Activated T-cell treated with anti-CD3 and anti-CD28 coated beads, Interleukin-2, amount 50 U/mL, for 48 hours (primary cell): Measurements from ENCODE around the gene CELF6.

Source experiments
- DNase-seq, 2 experiments: peaks; one replicate each; pipeline ENCODE4 v3.0.0-alpha.2; 2020

Gene CELF6

GRCh38 chr15:72319985-72320671 is at the start of gene CELF6:
CELF6 (minus strand) TSS chr15:72320157; CDS start chr15:72319874, 283 bp downstream.
- DNase-seq: peak; percentile 75 to 78

DNA sequence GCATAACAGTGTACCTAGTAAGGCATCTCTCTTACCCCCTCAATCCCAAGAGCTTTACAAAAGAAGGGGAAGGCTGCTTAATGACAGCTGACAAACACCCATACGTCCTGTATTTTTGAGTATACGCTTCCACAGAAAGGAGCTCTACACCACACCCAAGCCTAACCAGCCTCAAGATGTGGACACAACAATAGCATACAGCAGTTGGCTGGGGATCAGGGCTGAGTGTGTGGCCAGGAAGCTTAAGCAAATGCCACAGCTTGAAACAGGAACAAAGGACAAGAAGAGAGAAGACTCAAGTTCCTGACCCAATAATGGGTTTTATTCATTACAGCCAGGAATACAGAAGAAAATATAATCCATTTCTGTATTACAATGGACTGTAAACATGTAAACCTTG is 48.9 kb upstream of the CELF6 start:
- DNase-seq: no peak

GRCh38 chr15:72368325-72368724 is 48.4 kb upstream of the CELF6 start:
- DNase-seq: no peak

GRCh38 chr15:72365844-72366243 is 45.9 kb upstream of the CELF6 start:
- peak in 1 of 2 experiments; percentile 27 for DNase-seq

DNA sequence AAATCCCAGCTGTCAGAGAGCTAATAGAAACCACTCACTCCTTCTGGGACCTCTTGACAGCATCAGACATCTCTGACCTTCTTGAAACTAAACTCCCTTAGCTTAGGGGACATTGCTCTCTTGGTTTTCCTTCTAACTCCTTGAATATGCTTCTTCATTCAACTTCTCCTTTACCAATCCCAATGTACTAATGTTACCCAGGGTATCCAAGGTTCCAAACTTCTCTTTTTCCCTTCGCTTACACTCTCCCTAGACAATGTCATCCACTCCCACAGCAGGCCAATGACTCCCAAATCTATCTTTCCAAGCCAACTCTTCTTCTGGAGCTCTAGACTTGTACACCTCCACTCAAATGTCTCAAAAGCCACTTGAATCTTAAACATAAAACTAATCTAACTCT is 41.2 kb upstream of the CELF6 start:
- no peak for DNase-seq

GRCh38 chr15:72358650-72359171 is 38.8 kb upstream of the CELF6 start:
- no peak for DNase-seq

DNA sequence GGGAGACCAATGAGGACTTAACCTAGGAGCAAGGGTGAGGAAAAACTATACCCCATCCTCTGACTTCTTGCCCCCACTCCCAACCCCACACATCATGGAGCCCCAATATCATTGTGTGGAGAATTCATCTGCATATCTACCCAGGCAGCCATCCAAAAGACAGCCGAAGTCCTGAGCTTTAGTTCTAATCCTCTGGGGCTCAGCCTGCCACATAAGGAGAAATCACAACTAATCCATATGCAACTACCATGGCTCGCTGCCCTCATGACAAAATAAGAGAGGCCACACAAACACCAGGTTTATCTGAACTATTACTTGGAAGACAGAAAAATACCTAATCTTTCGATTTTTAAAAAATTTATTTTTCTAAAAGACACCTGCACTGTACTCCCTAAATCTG is 38.2 kb upstream of the CELF6 start:
- DNase-seq: no peak

- DNase-seq: no peak
Observed at GRCh38 chr15:72354496-72354895, 34.5 kb upstream of the CELF6 start.

DNA sequence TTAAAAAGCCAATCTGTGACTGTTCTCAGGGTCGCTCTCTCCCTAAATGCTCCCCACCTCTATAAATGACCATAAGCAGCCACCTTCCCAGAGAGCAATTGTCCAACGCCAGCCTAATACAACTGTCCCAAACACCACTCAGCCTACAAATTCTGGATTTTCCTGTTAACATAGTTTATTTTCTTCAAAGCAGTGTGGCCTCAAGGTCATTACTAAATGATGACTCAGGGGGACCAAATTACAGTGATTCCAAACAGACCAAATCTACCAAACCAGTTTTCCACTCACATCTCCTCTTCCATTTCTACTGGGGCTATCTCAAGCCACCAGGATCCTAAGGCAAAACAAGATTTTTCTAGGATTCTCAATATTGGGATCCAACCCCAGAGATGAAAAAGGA is 33.3 kb upstream of the CELF6 start:
- no peak for DNase-seq

DNA sequence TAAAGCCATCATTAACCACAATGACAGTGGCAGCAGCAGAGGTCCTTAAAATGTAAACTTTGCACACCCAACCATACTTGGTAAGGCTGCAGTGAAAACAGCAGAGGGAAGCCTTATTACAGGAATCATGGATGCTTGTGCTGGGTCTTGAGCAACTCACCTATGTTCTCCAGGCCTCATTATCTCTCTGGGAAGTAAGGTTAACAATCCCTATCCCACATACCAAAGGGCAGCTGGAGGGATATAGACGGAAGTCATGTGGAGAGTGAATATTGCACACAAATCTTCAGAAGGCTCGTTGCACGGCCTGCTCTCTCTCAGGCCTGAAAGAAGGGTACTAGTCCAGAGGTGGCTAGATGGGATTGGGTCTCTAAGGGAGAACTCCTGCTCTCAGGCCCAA is 25.8 kb upstream of the CELF6 start:
- no peak for DNase-seq

GRCh38 chr15:72345280-72345679 is 25.3 kb upstream of the CELF6 start:
- no peak for DNase-seq

DNA sequence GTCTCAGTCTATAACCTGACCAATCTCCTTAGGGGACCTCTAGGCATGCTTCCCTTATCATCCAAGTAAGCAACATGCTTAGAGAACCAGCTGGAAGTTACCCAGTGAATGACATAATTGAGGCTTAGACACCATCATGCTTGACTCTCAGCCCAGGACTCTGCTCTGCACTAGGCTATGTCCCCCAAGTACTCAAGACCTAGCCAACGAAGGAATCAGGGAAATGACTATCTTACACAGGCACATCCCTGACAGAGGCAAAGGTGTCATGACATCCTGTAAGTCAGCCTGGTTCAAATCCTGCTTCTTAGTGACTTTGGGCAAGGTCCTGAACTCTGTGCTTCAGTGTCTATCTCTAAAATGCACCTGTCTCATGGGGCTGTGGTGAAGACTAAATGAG is 24.6 kb upstream of the CELF6 start:
- no peak for DNase-seq

GRCh38 chr15:72342385-72342784 is 22.4 kb upstream of the CELF6 start:
- peak; percentile 42 to 44 for DNase-seq

- DNase-seq: no peak
Observed at GRCh38 chr15:72341361-72341760, 21.4 kb upstream of the CELF6 start.

- DNase-seq: no peak
Observed at GRCh38 chr15:72340366-72340765, 20.4 kb upstream of the CELF6 start.

GRCh38 chr15:72339777-72340177 is 19.8 kb upstream of the CELF6 start:
- DNase-seq: no peak

DNA sequence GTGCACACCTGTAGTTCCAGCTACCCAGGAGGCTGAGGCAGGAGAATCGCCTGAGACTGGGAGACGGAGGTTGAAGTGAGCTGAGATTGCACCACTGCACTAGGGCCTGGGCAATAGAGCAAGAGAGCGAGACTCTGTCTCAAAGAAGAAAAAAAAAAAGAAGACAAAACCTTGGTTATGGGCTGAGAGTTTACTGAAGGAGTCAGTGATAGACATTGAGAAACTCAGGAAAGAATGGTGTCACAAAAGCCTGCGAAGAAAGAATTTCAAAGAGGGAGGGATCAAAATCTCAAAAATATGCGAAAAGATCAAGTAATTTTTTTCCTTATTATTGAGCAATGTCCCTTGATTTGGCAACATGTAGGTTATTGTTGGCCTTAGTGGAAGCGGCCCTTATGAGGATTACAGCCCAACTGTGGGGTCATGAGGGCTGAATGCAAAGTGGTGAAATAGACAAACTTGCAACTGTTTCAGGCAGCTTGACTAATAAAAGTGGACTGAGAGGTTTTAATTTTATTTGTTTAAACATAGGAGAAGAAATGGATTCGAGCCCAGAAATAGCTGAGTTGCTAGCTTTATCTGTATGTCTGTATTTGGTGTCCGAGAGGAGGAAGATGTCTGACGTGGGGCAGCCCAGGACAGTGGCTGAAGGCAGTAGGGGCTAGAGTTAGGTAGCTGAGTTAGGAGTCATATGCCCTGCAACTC is 18.8 kb upstream of the CELF6 start:
- DNase-seq: no peak

- DNase-seq: no peak
Observed at GRCh38 chr15:72338148-72338547, 18.2 kb upstream of the CELF6 start.

- no peak for DNase-seq
Observed at GRCh38 chr15:72334842-72335241, 14.9 kb upstream of the CELF6 start.

DNA sequence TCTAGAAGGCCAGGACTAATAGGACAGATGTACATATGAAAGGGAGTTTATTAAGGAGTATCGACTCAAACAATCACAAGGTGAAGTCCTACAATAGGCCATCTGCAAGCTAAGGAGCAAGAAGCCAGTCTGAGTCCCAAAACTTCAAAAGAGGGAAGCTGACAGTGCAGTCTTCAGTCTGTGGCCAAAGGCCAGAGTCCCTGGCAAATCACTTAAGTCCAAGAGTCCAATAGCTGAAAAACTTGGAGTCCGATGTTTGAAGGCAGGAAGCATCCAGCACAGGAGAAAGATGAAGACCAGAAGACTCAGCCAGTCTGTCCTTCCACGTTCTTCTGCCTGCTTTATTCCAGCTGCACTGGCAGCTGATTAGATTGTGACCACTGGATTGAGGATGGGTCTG is 11.1 kb upstream of the CELF6 start:
- DNase-seq: no peak

GRCh38 chr15:72323752-72324151 is 3.8 kb upstream of the CELF6 start:
- no peak for DNase-seq

- peak; percentile 51 to 62 for DNase-seq
Observed at GRCh38 chr15:72319360-72319984, 485 bp downstream of the CELF6 start.

DNA sequence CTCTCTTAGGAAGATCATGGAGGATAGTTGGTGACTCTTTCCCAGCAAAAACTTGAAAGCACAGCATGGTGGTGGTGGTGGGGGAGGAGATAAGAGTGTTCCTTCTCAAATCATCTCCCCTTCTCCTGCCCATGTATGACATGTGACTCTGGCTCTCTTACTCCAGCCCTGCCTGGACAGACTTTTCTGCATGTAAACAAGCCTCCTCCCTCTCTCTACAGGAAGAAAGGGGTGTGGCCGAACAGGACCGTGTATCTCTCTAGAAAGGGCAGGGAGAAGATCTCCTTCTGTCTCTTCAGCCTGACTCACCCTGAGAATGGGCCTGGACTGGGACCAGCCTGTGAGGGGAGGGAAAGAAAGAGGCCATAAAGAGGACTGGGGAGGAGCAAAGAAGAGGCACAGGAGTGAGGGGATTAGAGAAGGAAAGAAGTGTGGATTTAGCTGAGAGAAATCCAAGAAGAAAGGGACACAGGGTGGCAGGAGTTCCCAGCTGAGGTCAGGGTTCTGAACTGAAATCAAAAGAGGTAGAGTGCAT is 1.5 kb downstream of the CELF6 start:
- DNase-seq: no peak
